ENCODE results near the gene AHNAK.

The AHNAK gene

DNA sequence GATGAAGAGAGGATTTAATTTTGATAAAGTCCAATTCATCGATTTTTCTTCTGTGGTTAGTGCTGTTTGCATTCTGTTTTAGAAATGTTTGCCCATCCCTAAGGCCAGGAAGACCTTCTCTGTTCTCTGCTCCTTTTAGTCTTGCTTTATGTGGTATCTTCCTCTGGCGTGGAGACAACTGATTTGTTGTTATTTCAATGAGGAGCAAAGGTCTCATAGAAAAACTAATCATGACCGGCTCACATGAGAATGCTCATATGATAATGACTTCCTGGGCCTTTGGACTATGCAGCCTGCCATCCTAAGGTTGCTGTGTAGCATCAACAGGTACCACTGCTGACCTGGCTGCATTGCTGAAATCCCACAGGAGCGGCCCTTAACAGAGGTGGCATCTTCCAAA, 108.0 kb downstream of the AHNAK start:
- TF ChIP-seq, protein P1, sequence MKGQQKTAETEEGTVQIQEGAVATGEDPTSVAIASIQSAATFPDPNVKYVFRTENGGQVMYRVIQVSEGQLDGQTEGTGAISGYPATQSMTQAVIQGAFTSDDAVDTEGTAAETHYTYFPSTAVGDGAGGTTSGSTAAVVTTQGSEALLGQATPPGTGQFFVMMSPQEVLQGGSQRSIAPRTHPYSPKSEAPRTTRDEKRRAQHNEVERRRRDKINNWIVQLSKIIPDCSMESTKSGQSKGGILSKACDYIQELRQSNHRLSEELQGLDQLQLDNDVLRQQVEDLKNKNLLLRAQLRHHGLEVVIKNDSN (IDR thresholded peaks at IDR 0.05), result no peak
- TF ChIP-seq TEAD4 (IDR thresholded peaks at IDR 0.05), result no peak
- no peak for TF ChIP-seq EP300 (IDR thresholded peaks at IDR 0.05; ENCODE audit: borderline replicate concordance)
- TF ChIP-seq RAD21 (IDR thresholded peaks at IDR 0.05; ENCODE audit: low read depth), result no peak
- no peak for TF ChIP-seq CEBPB (IDR thresholded peaks at IDR 0.05)
- TF ChIP-seq, protein P2, sequence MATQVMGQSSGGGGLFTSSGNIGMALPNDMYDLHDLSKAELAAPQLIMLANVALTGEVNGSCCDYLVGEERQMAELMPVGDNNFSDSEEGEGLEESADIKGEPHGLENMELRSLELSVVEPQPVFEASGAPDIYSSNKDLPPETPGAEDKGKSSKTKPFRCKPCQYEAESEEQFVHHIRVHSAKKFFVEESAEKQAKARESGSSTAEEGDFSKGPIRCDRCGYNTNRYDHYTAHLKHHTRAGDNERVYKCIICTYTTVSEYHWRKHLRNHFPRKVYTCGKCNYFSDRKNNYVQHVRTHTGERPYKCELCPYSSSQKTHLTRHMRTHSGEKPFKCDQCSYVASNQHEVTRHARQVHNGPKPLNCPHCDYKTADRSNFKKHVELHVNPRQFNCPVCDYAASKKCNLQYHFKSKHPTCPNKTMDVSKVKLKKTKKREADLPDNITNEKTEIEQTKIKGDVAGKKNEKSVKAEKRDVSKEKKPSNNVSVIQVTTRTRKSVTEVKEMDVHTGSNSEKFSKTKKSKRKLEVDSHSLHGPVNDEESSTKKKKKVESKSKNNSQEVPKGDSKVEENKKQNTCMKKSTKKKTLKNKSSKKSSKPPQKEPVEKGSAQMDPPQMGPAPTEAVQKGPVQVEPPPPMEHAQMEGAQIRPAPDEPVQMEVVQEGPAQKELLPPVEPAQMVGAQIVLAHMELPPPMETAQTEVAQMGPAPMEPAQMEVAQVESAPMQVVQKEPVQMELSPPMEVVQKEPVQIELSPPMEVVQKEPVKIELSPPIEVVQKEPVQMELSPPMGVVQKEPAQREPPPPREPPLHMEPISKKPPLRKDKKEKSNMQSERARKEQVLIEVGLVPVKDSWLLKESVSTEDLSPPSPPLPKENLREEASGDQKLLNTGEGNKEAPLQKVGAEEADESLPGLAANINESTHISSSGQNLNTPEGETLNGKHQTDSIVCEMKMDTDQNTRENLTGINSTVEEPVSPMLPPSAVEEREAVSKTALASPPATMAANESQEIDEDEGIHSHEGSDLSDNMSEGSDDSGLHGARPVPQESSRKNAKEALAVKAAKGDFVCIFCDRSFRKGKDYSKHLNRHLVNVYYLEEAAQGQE (IDR thresholded peaks at IDR 0.05; ENCODE audit: low read depth), result no peak
- TF ChIP-seq ZBTB7A (IDR thresholded peaks at IDR 0.05; ENCODE audit: low read depth), result no peak
- no peak for TF ChIP-seq CREB1 (IDR thresholded peaks at IDR 0.05; ENCODE audit: low read depth)
- no peak for TF ChIP-seq NFIC (IDR thresholded peaks at IDR 0.05)
- no peak for TF ChIP-seq TCF12 (IDR thresholded peaks at IDR 0.05; ENCODE audit: low read depth)
- no peak for TF ChIP-seq TAF1 (IDR thresholded peaks at IDR 0.05; ENCODE audit: low read depth)
- no peak for TF ChIP-seq EGR1 (IDR thresholded peaks at IDR 0.05)

DNA sequence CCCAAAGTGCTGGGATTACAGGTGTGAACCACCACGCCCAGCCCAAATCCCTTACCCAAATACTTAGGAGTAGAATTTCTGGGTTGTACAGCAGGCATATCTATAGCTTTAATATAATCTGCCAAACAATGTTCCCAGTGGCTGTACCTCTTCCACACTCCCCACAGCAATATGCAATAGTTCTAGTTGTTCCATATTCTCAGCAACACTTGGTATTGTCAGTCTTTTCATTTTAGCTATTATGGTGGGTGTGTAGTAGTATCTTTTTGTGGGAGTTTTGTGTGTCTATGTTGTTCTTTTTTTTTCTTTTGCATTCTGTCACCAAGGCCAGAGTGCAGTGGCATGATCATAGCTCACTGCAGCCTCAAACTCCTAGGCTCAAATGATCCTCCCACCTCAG, 109.0 kb downstream of the AHNAK start:
- TF ChIP-seq CEBPB (IDR thresholded peaks at IDR 0.05) (no peak), ZBTB7A (IDR thresholded peaks at IDR 0.05; ENCODE audit: low read depth) (no peak), TEAD4 (IDR thresholded peaks at IDR 0.05) (no peak), YY1 (IDR thresholded peaks at IDR 0.05; ENCODE audit: low read depth) (no peak), EP300 (IDR thresholded peaks at IDR 0.05; ENCODE audit: borderline replicate concordance) (no peak), TAF1 (IDR thresholded peaks at IDR 0.05; ENCODE audit: low read depth) (no peak), TCF12 (IDR thresholded peaks at IDR 0.05; ENCODE audit: low read depth) (no peak), RAD21 (IDR thresholded peaks at IDR 0.05; ENCODE audit: low read depth) (no peak), CREB1 (IDR thresholded peaks at IDR 0.05; ENCODE audit: low read depth) (no peak), EGR1 (IDR thresholded peaks at IDR 0.05) (no peak), FOXM1 (IDR thresholded peaks at IDR 0.05; ENCODE audit: borderline replicate concordance, low read depth) (no peak), NFIC (IDR thresholded peaks at IDR 0.05) (no peak)
- TF ChIP-seq, protein P2 (IDR thresholded peaks at IDR 0.05; ENCODE audit: low read depth), result no peak
- TF ChIP-seq, protein P3, sequence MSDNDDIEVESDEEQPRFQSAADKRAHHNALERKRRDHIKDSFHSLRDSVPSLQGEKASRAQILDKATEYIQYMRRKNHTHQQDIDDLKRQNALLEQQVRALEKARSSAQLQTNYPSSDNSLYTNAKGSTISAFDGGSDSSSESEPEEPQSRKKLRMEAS (IDR thresholded peaks at IDR 0.05), result no peak
- TF ChIP-seq, protein P1 (IDR thresholded peaks at IDR 0.05), result no peak

DNA sequence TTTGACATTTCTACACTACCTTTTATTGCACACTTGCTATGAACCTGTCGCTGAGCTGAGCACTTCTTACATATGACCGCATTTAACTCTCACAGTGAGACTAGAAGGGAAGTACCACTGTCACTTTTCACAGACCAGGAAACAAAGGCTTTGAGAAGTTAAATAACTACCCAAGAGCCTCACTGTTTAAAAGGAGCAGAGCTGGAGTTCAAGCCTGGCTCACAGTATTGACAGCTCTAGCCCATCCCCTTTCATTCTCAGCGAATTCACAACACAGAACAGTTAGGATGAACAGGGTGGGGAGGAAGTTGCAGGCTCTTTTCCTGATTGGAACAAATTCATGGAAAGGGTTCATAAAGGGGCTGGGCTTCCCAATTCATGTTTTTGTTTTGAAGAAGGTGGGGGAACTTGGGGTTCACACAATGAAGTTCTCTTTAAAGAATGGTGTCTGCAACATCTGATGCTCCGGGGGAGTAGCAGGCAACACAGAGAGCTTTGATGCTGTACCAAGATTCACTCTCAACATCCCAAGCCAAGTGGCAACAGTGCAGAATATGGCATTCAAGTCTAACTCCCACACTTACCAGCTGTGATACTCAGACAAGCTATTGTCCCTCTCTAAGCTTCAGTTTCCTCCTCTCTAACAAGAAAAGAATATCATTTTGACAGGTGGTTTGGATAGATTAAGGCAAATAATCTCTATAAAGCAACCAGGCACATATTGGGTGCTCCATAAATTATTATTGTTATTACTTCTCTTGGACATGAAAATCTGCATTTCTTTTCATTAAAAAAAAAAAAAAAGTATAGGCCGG, 110.6 kb downstream of the AHNAK start:
- TF ChIP-seq NFIC (IDR thresholded peaks at IDR 0.05) (no peak), TEAD4 (IDR thresholded peaks at IDR 0.05) (no peak), CEBPB (IDR thresholded peaks at IDR 0.05) (no peak), TAF1 (IDR thresholded peaks at IDR 0.05; ENCODE audit: low read depth) (no peak), FOXM1 (IDR thresholded peaks at IDR 0.05; ENCODE audit: borderline replicate concordance, low read depth) (no peak), TCF12 (IDR thresholded peaks at IDR 0.05; ENCODE audit: low read depth) (no peak), YY1 (IDR thresholded peaks at IDR 0.05; ENCODE audit: low read depth) (no peak), EP300 (IDR thresholded peaks at IDR 0.05; ENCODE audit: borderline replicate concordance) (no peak), EGR1 (IDR thresholded peaks at IDR 0.05) (no peak), ZBTB7A (IDR thresholded peaks at IDR 0.05; ENCODE audit: low read depth) (no peak), RAD21 (IDR thresholded peaks at IDR 0.05; ENCODE audit: low read depth) (no peak)
- TF ChIP-seq, protein P1 (IDR thresholded peaks at IDR 0.05), result no peak
- TF ChIP-seq, protein P2 (IDR thresholded peaks at IDR 0.05; ENCODE audit: low read depth), result no peak

DNA sequence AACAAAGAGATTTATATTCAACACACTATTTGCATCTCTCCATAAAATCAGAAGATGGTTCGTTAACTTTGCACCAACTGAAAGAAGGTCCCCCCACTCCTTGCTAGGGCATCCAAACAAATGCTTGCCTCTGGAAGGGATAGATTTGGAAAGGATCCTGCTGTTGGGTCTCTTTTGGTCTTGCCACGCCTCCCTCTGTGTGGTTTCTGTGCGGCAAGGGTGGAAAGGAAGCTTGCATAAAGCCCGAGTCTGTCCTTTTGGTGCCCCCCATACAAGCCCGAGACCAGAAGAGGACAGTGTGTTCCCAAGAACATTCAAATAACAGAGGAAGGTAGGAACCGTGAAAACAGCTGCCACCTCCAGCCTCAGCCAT, 112.7 kb downstream of the AHNAK start:
- TF ChIP-seq CREB1 (IDR thresholded peaks at IDR 0.05; ENCODE audit: low read depth), result no peak
- TF ChIP-seq, protein P3 (IDR thresholded peaks at IDR 0.05), result no peak
- no peak for TF ChIP-seq ZBTB7A (IDR thresholded peaks at IDR 0.05; ENCODE audit: low read depth)
- TF ChIP-seq TEAD4 (IDR thresholded peaks at IDR 0.05), result no peak
- no peak for TF ChIP-seq TAF1 (IDR thresholded peaks at IDR 0.05; ENCODE audit: low read depth)
- no peak for TF ChIP-seq FOXM1 (IDR thresholded peaks at IDR 0.05; ENCODE audit: borderline replicate concordance, low read depth)
- TF ChIP-seq CEBPB (IDR thresholded peaks at IDR 0.05), result no peak
- TF ChIP-seq RAD21 (IDR thresholded peaks at IDR 0.05; ENCODE audit: low read depth), result no peak

Measured in Ishikawa (cell line).